Gastroesophageal sphincter (tissue), 4 donors: ENCODE results near the gene ZNF32. TPM values are rescaled to one million over a fixed set of nuclear protein-coding genes. Genes with fewer than 3 reads are reported as not detected.

ENCODE experiments used
- ATAC-seq: fragments of 150-250 bp; one replicate; pipeline ENCODE4 v1.9.1; 2016; ENCODE audit warnings: mild to moderate bottlenecking, moderate library complexity
- H3K27ac ChIP-seq, 4 donors: fragments of 200-600 bp; sonication (generic) in 3 of 4; 1 replicate in 3 of 4; 2 replicates in 1 of 4; pipeline ENCODE4 v1.5.1; 2016 to 2019
- H3K27me3 ChIP-seq: fragments of 200-600 bp; sonication (generic); one replicate; pipeline ENCODE4 v1.5.1; 2019
- H3K36me3 ChIP-seq, 2 donors: fragments of 200-600 bp; sonication (generic); one replicate each; pipeline ENCODE4 v1.5.1; 2019; ENCODE audit warnings: control low read depth in 1 of 2
- H3K4me1 ChIP-seq, 3 donors: fragments of 200-600 bp; sonication (generic); 1 replicate in 2 of 3; 2 replicates in 1 of 3; pipeline ENCODE4 v1.5.1; 2016 to 2019; ENCODE audit warnings: control low read depth in 2 of 3
- H3K4me3 ChIP-seq, 2 donors: fragments of 200-600 bp; sonication (generic); one replicate each; pipeline ENCODE4 v1.5.1; 2019; ENCODE audit warnings: mild to moderate bottlenecking in 1 of 2, moderate library complexity in 1 of 2
- H3K9me3 ChIP-seq, 3 donors: fragments of 200-600 bp; sonication (generic); one replicate each; pipeline ENCODE4 v1.5.1; 2017 to 2019; ENCODE audit warnings: control low read depth in 2 of 3
- EP300 ChIP-seq: sonication (generic); formaldehyde crosslinking; IDR thresholded peaks from one replicate; pipeline ENCODE4 v1.6.1; 2017; ENCODE audit warnings: antibody characterized with exemption, mild to moderate bottlenecking
- POLR2A ChIP-seq, 2 donors: fragments of 450-650 bp; IDR thresholded peaks; one replicate each; pipeline ENCODE4 v1.6.1; 2017; ENCODE audit warnings: antibody characterized with exemption in 2 of 2, mild to moderate bottlenecking in 2 of 2, moderate library complexity in 1 of 2
- POLR2AphosphoS5 ChIP-seq: sonication (generic); formaldehyde crosslinking; IDR thresholded peaks from one replicate; pipeline ENCODE4 v1.6.1; 2017; ENCODE audit warnings: antibody characterized with exemption
- WGBS, 2 donors: methylation state at CpG; one replicate each; pipeline ENCODE4 v1.1.5; 2018; ENCODE audit warnings: low coverage in 1 of 2; 5-methylcytosine and 5-hydroxymethylcytosine counted together
- total RNA-seq, 4 donors: library from RNA; depleted of rRNA; stranded (reverse); fragments of >200 nt; gene quantifications; one replicate each; pipeline ENCODE4 v1.1.0, GENCODE V29; 2016
- TF ChIP-seq, protein P1 (sequence below), 4 experiments: fragments of 200-600 bp in 2 of 4; fragments of 450-650 bp in 2 of 4; sonication (generic) in 1 of 4; IDR thresholded peaks; one replicate each; pipeline ENCODE4 v1.5.1; 2017 to 2019; ENCODE audit warnings: antibody characterized with exemption in 4 of 4, mild to moderate bottlenecking in 2 of 4, moderate library complexity in 2 of 4

Gene ZNF32
- total RNA-seq, 4 donors from 2014 or later, result 45.8 to 59.8 (median 53.8) TPM

DNA sequence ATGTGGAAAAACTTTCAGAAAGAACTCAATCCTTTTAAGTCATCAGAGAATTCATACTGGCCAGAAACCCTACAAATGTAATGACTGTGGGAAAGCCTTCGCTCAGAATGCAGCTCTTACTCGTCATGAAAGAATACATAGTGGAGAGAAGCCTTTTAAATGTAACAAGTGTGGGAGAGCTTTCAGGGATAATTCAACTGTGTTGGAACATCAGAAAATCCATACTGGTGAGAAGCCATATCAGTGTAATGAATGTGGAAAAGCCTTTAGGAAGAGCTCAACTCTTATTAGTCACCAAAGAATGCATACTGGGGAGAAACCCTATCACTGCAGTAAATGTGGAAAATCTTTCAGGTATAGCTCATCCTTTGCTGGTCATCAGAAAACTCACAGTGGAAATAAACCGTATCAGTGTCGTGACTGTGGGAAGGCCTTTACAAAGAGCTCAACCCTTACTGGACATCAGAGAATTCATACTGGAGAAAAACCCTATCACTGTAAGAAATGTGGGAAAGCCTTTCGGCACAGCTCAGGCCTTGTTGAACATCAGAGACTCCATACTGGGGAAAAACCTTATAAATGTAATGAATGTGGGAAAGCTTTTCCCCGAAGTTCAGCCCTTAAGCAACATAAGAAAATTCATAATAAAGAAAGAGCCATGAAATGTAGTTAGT lies 31.8 kb downstream of the ZNF32 start:
- H3K36me3 ChIP-seq, result peaks cover 0 to 43% of the 10 kb centered on the region in 2 donors
- TF ChIP-seq POLR2A (IDR thresholded peaks at IDR 0.05), result no peak
- TF ChIP-seq, protein P1, sequence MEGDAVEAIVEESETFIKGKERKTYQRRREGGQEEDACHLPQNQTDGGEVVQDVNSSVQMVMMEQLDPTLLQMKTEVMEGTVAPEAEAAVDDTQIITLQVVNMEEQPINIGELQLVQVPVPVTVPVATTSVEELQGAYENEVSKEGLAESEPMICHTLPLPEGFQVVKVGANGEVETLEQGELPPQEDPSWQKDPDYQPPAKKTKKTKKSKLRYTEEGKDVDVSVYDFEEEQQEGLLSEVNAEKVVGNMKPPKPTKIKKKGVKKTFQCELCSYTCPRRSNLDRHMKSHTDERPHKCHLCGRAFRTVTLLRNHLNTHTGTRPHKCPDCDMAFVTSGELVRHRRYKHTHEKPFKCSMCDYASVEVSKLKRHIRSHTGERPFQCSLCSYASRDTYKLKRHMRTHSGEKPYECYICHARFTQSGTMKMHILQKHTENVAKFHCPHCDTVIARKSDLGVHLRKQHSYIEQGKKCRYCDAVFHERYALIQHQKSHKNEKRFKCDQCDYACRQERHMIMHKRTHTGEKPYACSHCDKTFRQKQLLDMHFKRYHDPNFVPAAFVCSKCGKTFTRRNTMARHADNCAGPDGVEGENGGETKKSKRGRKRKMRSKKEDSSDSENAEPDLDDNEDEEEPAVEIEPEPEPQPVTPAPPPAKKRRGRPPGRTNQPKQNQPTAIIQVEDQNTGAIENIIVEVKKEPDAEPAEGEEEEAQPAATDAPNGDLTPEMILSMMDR (IDR thresholded peaks at IDR 0.05), result no peak
- no peak for TF ChIP-seq EP300
- TF ChIP-seq POLR2AphosphoS5, result no peak
- H3K27me3 ChIP-seq, result no peaks in the 10 kb centered on the region
- H3K9me3 ChIP-seq, result peaks cover 0 to 24% (median 0%) of the 10 kb centered on the region in 3 donors
- WGBS, 2 donors, result 80 to 97% methylated on average over 4 to 6 of the region's 6 CpGs
- no peaks in the 10 kb centered on the region for H3K4me1 ChIP-seq
- H3K27ac ChIP-seq, result no peak overlapping the region
- no peak overlapping the region for H3K4me3 ChIP-seq
- no peak for ATAC-seq

GRCh38 chr10:43610636-43611035 lies 38.0 kb downstream of the ZNF32 start:
- Histone ChIP-seq H3K4me1 (peaks cover 0 to 10% (median 5%) of the 10 kb centered on the region in 3 donors), H3K27me3 (no peaks in the 10 kb centered on the region), H3K4me3 (no peak overlapping the region), H3K27ac (no peak overlapping the region), H3K9me3 (peaks cover 0 to 4% (median 0%) of the 10 kb centered on the region in 3 donors), H3K36me3 (peaks cover 0 to 58% of the 10 kb centered on the region in 2 donors)
- TF ChIP-seq POLR2A (IDR thresholded peaks at IDR 0.05) (no peak), EP300 (no peak), POLR2AphosphoS5 (no peak)
- TF ChIP-seq, protein P1 (IDR thresholded peaks at IDR 0.05), result no peak
- ATAC-seq, result no peak

GRCh38 chr10:43607199-43607573 lies 41.5 kb downstream of the ZNF32 start:
- Histone ChIP-seq H3K9me3 (no peaks in the 10 kb centered on the region), H3K36me3 (peaks cover 0 to 34% of the 10 kb centered on the region in 2 donors), H3K4me3 (peak overlapping the region; percentile 68 to 82), H3K27ac (peak overlapping the region in 1 of 4 donors; percentile 75), H3K27me3 (no peaks in the 10 kb centered on the region), H3K4me1 (peaks cover 0 to 10% (median 5%) of the 10 kb centered on the region in 3 donors)
- no peak for ATAC-seq
- 73 to 81% methylated on average over 9 to 10 of the region's 10 CpGs for WGBS, 2 donors
- TF ChIP-seq POLR2AphosphoS5 (no peak), POLR2A (IDR thresholded peaks at IDR 0.05) (no peak), EP300 (no peak)
- TF ChIP-seq, protein P1 (IDR thresholded peaks at IDR 0.05), result no peak

- H3K27me3 ChIP-seq, result no peaks in the 10 kb centered on the region
- peaks cover 0 to 34% of the 10 kb centered on the region in 2 donors for H3K36me3 ChIP-seq
- H3K4me1 ChIP-seq, result peaks cover 0 to 10% (median 5%) of the 10 kb centered on the region in 3 donors
- H3K27ac ChIP-seq, result peak within 1 kb of the TSS in 3 of 4 donors; percentile 50 to 82 (median 75)
- WGBS, 2 donors, result 14 to 26% methylated on average over 4 to 7 of the region's 58 CpGs
- peak within 1 kb of the TSS; percentile 68 to 82 for H3K4me3 ChIP-seq
- ATAC-seq, result peak; percentile 87
- TF ChIP-seq EP300 (no peak), POLR2A (IDR thresholded peaks at IDR 0.05) (no peak), POLR2AphosphoS5 (peak; percentile 64)
- TF ChIP-seq, protein P1 (IDR thresholded peaks at IDR 0.05), result peak in 1 of 4 experiments; percentile 36
- no peaks in the 10 kb centered on the region for H3K9me3 ChIP-seq
Measured at GRCh38 chr10:43606323-43607198, 42.1 kb downstream of the ZNF32 start, which contains the start of gene ZNF485. ZNF485 (plus strand) TSS chr10:43606438; CDS start chr10:43607051, 613 bp downstream.
